AML-193 (cell line): ENCODE data around the gene APPL2.
A peak's percentile ranks its signal among the peaks of the same experiment; 100 is the strongest.
"Not testable (repeated sequence)": the region's sequence is repeated elsewhere in the genome, so short reads cannot be mapped to it uniquely, and the experiment has no call there.

Source experiments
- DNase-seq, 2 experiments: peaks; one replicate each; lab custom pipeline; 2025; lab: John Stamatoyannopoulos, UW

Gene APPL2

DNA sequence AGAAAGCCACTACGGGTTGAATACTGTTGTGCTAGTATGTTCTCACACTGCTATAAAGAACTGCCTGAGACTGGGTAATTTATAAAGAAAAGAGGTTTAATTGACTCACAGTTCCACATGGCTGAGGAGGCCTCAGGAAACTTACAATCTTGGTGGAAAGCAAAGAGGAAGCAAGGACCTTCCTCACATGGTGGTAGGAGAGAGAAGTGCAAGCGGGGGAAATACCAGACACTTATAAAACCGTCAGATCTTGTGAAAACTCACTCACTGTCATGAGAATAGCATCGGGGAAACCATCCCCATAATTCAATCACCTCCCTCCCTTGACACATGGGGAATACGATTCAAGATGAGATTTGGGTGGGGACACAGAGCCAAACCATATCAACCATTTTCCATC, 20.5 kb upstream of the APPL2 start:
- not testable (repeated sequence) for DNase-seq

DNA sequence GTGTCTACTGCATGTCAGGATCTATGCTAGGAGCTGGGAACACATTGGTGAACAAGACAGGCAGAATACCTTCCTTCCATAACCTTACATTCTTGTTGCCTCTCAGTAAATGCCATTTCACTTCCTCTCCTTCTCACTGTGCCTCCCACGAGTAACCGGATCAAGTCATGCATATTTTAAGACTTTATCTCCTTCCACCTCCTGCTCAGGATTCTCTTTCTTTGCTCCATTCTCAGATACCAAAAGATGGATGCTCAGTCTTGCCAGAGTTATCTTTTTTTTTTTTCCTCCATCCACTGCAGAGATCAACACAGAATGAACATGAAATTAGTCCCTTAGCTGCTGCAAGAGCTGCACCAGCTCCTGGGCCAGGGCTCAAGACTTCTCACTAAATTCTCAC, 20.0 kb upstream of the APPL2 start:
- no peak for DNase-seq

DNA sequence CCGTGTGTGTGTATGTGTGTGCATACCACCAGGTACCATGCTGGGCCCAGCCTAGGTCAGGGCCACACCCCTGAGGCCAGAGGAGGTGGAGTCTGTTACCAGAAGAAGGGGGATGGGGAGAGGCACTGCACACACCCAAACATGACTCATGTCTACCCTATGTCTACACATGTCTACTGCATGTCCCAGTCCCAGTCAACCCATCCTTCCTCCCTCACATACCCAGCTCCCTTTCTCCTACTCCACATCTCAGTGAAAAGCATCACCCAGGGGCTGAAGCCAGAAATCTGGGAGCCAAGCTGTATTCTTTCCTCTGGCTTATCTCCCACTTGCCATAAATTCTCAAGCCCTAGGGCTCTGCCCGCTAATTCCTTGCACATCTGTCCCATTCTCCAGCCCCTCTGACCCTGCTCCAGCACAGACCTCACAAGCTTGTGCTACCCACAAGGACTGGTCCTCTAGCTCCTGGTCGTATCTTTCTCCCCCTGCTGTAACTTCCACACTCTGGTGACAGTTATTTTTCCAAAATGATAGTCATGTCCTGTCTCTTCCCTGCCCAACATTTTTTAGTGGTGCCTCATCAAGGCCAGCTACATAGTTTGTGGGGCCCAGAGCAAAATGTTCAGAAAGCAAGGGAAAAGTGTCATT, 18.0 kb upstream of the APPL2 start:
- no peak for DNase-seq

DNA sequence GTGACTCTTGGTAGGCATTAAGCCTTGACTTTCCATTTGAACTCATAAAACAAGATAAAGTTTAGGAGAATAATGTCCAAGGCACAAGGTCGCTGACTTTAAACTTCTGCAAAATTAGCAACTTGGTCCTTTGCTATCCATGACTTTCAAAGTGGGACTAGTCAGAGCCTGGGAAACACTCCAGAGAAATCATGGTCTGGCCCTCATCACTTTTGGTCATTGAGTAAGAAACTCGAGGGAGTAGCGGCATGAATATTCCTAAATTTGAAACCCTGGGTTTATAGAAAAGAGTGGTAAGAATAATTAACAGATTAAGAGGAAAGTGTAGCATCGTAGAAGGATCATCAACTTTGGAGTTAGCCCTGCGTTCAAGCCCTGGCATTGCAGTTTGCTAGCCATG, 16.9 kb upstream of the APPL2 start:
- DNase-seq: no peak

DNA sequence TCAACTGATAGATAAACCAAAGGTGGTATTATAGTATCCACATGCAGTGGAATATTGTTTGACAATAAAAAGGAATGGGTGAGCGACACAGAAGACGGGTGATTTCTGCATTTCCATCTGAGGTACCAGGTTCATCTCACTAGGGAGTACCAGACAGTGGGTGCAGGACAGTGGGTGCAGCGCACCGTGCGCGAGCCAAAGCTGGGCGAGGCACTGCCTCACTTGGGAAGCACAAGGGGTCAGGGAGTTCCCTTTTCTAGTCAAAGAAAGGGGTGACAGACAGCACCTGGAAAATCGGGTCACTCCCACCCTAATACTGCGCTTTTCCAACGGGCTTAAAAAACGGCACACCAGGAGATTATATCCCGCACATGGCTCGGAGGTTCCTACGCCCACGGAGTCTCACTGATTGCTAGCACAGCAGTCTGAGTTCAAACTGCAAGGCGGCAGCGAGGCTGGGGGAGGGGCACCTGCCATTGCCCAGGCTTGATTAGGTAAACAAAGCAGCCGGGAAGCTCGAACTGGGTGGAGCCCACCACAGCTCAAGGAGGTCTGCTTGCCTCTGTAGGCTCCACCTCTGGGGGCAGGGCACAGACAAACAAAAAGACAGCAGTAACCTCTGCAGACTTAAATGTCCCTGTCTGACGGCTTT, 9.9 kb upstream of the APPL2 start:
- not testable (repeated sequence) for DNase-seq

DNA sequence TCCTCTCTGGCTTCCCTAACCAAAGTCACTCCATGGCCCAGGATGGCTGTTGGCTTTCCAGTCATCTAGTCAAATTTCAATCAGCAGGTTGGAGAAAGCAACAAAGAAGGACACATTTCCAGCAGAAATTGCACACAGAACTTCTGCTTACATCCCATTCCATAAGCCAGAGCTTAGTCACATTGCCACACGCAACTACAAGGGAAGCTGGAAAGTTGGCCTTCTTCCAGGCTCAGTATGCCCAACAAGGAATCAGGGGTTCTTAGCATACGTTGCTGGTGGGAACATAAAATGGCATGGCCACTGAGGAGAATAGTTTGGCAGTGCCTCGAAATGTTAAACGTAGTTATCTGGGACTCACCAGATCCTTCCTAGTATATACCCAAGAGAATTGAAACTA, 9.3 kb upstream of the APPL2 start:
- no peak for DNase-seq

DNA sequence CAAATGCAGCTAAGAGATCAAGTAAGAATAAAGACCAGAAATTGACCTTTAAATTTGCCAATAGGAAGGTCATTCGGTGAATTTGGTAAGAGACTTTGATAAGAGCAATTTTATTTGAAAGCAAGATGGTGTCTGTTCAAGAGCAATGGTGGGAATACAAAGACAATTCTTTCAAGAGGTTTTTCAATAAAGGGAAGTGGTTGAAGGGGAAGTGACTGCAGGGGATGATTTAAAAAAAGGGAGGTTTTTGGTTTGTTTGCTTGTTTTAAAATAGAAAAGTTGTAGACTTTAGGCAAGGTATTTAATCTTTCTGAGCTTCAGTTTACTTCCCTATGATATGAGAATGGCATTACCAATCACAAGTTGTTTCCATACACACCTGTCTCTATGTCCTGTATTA, 4.3 kb upstream of the APPL2 start:
- DNase-seq: peak; percentile 39 to 40

DNA sequence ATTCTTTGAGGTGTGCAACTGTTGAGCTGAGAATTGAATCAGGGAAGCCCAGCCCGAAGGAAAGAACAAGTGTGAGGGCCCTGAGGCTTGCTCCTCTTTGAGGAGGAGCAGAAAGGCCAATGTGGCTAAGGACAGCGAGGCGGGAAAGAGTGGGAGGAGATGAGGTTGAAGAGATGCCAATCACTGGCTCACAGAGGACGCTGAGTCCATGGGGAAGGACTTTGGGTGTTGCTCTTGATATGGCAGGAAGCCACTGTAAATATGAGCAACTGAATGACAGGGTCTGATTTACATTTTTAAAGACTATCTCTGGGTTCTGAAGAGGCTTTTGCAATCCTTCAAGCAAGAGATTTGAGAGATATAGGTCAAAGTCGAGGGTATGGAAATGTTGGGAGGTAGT, 3.3 kb upstream of the APPL2 start:
- no peak for DNase-seq

DNA sequence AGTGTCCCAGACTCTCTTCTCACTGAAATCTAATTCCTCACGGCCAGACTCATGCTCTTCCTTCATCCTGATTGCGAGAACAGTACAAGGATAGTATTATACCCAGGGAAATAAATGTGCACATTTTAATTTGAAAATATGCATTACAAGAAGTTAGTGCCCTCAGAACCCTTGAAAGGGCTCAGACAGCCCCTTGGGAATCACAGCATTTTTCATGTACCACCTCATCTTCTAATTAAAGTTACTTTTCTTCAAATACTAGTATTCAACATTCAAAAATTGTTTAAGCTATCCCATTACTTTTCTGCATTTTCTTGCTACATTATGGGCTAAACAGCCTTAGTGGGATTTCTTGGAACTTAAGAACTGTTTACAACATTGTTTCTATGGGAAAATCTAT, 1.7 kb upstream of the APPL2 start:
- DNase-seq: no peak

DNA sequence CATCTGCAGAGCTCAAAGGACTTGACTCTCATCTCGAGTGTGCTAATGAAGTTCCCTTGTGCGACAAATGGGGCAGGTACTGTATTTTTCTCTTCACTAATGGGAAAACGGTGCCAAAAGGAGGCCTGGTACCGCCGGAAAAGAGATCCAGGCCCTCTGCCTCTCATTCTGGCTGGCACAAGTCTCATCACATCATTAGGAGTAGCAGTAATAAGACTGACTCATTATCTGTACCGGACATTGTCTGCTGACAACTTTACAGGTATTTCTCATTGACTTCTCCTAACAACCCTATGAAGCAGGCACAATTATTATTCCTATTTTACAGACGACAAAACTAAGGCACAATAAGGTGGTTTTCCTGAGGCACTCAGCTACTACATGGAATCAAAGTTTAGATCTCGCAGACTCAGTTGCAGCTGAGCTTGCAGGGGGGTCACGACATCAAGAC, 668 bp downstream of the APPL2 start:
- peak in 1 of 2 experiments; percentile 33 for DNase-seq

DNA sequence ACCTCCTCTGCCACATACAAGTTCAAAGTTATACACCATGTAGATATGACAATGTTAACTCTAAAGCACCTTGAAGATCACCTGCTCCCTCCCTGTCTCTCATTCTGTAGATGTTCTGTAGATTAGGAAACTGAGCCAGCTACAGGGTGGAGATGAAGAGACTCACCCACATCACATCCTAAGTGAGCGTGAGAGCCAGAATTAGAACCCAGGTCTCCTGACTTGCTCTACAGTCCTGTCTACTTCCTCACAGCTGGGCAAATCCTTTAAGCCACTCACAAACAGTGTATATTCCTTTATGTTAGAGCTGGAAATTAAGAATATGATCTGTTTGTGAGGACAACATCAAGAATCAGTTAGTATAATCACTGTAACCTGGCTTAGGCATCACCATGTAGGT, 1.8 kb downstream of the APPL2 start:
- DNase-seq: no peak

DNA sequence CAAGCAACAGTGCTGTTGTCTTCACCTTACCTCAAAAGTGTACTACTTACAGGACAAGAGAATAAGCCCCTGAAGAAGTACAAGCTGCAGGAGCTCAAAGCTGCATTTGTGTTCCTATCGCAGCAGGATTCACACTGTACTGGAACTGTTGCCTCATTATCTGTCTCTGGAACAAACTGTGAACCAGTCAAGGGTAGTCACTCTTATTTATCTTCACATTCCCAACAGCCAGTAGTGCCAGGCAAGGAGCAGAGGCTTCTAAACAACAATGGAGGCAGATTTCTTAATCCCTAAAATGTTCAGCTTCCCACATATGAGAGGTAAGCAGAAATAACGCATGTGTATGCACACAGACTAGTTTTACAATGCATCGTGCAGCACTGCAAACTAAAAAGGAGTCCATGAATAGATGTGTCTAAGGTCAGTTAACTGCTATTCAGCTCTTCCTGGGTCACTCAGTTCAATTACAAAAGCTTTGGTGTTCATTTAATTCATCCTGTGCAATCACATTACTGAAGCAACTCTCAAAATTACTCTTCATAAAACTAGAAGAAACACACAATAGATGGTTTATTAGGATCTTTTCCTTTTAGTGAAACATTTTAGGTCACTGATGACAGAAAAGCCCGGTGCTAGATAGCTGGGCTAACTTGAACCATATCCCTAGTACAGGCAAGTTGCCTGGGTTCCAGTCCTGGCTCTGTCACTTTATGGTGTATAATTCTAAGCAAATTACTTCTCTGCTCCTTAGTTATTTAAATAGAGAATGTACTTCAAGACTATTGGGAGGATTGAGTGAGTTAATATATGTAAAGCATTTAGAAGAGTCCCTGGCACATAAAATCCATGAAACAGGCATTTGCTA, 2.7 kb downstream of the APPL2 start:
- no peak for DNase-seq

DNA sequence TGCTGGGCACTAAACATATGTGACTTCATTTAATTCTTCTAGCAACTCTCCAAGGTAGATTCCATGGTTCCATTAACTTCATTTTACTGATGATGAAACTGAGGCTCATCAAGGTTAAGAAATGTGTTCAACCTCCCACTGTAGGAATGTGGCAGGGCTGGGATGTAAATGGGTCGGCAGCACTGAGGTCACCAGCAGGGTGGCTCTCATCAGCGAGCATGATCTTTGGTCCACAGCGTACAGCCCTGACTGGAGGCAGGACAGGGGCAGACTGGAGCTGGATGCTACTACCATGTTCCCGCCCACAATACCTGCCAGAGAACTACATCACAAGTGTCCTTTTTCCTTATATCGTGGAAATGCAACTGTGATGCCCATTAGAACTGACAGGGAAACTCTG, 4.6 kb downstream of the APPL2 start:
- DNase-seq: no peak

DNA sequence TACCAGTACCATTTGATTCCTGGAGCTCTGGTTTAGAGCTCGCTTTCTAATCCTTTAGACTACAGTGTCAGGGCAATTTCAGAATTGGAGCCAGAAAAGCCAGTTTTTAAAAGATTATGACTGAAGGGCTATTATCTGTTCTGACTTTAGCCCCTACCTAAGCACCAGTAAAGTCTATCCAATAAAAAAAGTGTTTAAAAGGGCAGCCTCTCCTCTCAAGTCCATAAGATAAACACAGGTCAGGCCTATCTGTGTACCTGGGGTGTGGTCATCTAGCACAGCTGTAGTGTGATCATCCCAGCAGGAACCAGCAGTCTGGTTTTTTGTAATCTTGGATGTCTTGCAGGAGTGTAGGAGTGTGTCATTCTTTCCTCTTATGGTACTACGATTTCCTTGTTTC, 6.6 kb downstream of the APPL2 start:
- no peak for DNase-seq

DNA sequence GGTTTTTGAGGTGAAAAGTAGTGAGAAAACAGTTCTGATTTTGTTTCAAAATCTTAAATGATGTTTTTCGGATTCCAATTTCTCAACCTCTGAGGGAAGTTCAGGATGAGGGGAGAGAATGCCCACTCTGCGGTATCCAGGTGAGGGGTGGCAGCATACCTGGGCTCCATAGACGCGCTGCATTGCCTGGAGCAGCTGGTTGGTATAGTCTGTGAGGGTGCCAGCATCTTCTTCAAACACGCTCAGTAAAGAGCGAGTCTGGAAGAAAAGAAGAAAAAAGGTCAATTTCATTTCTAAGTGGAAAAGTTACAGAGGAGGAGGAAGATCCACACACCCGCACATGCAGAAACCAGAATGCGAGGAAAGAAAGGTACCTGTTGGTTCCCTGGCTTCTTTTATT, 7.0 kb downstream of the APPL2 start:
- DNase-seq: no peak

DNA sequence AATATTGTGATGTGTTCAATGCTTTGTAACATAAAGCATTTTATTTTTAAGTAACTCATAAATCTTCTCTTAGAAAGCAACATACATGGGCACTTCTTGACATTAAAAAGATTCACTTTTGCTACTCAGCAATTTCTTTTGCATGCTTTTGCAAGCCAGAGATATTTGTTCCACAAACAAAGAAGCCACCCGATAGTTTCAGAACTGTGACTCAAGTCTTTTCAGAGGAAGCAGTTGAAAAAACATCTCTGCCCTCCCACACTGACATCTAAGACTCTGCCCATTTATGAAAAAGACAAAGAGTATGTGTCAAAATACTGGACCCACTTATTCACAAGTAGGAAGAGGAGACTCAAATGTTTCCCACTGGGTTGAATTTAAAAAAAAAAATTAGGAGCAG, 7.5 kb downstream of the APPL2 start:
- DNase-seq: no peak

DNA sequence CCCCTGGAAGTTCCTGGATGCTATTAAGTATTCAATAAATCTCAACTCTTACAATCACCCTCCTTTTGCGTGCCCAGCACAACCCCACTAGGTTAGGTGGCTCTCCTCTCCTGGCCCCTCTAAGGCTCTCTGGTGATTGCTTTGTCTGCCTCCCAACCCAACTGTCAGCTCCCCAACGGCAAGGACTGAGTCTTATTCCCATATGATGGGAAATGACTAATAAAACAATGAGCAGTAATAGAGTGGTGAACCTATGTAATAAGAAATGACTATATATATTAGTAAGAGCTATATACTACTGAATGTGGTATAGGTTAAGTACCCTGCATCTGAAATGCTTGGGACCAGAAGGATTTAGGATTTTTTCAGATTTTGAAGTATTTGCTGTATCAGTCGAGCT, 8.1 kb downstream of the APPL2 start:
- DNase-seq: no peak

DNA sequence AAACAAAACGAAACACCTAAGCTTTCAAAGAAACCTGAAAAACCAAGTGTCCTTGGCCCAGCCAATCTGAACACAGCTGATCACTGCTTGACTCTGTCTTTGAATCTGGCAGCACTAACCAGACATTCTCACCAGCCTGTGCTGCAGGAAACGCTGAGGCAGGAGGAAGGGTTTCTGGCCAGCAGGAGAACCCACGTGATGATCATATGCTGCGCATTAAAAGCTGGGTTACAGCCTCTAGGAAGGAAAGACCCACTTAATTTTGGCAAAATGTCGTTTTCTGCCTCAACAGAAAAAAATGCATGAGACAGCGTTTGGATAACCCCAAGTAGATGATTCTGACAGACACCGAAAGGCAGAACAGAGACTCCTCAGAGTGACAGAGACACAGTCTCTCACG, 9.8 kb downstream of the APPL2 start:
- peak; percentile 13 to 18 for DNase-seq

DNA sequence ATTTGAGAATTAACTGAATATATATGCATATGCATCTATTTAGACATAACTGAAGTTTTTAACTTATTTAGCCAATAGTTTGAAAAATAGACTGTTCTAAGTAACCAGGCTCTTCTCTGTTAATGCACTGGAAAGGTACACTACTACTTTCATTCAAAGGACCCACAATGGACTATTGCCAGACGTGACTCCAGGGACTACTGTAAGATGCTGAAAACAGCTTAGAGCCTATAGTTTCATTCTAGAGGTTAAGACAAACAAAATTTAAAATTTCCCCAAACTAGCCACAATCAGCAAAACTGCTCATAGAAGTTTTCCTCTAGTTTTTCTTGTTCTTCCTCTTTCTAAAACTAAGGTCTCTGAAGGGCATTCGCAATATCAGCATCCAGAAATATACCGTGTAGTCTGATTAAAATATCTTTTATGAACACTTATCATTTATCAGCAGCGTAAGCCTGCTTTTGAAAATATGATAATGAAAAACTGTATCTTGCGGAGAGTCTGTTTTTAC, 10.4 kb downstream of the APPL2 start:
- peak; percentile 5 to 8 for DNase-seq

DNA sequence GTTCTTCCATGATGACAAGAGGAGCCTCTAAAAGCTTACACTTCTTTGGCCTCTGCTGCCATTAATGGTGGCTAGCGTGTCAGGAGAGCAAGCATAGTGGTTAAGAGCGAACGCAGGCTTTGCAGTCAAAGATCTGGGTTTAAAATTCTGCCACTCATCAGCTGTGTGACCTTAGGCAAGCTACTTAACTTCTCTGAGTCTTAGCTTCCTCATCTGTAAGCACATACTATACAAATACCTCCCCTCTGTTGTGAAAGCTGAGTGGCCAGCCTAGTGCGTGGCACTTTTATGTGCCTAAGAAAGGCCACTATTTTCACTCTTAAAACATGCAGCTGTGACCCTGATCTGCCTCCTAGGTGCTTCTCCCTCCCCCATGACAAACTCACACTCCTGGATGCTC, 11.6 kb downstream of the APPL2 start:
- no peak for DNase-seq

DNA sequence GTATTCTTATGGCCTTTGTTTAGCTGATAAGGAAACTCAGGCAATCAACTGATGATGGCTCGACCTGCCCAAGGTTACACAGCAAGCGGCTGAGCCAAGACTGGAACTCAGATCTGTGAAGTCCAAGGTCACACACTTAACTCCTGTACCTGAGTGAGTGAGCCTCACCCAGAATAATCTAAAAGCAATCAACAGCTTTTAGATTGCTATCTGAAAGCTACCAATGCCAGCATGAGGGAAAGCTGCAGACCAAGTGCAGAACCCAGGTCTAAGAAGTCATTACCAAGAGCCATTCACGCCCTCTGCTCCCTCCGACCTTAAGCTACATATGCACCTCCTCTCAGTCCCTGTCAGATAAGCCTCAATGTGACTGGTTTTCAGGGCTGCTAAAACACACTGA, 12.1 kb downstream of the APPL2 start:
- no peak for DNase-seq

DNA sequence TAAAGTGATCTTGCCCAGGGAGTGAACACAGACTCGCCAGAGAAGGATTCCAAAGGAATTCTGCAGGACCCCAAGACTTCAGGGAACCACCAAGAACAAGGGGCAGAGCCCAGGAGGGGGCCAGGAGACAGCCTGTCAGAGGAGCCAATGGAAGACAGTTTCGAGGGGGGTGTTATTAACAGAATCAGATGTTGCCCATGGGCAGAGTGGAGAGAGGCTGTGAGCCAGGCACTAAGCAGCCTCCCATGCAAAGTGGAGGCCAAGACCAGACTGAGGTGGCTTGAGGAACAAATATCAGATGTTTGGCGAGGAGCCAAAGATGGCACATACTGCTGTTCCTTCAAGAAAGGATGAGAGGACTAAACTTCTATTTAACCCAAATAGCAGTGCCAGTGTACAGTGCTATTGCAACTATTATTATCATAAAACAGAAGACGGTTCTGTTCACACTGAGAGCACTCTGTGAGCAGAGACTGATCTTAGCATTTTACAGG, 12.6 kb downstream of the APPL2 start:
- DNase-seq: no peak
